ENCODE results near the gene KIF11.
"Not testable (repeated sequence)": the region's sequence is repeated elsewhere in the genome, so short reads cannot be mapped to it uniquely, and the experiment has no call there.

Gene KIF11

GRCh38 chr10:92592761-92593618 is at the start of gene KIF11:
Gene KIF11, plus strand, starts transcription at chr10:92593130. Its CDS starts 246 bp downstream, at chr10:92593376.
- peak; percentile 93 for DNase-seq (ENCODE audit: low read depth)

GRCh38 chr10:92544296-92544695 is 48.6 kb upstream of the KIF11 start:
- no peak for DNase-seq (ENCODE audit: low read depth)

- DNase-seq (ENCODE audit: low read depth): no peak
Measured at GRCh38 chr10:92545556-92545955, 47.4 kb upstream of the KIF11 start.

GRCh38 chr10:92547676-92548075 is 45.3 kb upstream of the KIF11 start:
- no peak for DNase-seq (ENCODE audit: low read depth)

GRCh38 chr10:92550924-92551323 is 42.0 kb upstream of the KIF11 start:
- no peak for DNase-seq (ENCODE audit: low read depth)

- no peak for DNase-seq (ENCODE audit: low read depth)
Measured at GRCh38 chr10:92552310-92552709, 40.6 kb upstream of the KIF11 start.

GRCh38 chr10:92553959-92554358 is 39.0 kb upstream of the KIF11 start:
- no peak for DNase-seq (ENCODE audit: low read depth)

- DNase-seq (ENCODE audit: low read depth): no peak
Measured at GRCh38 chr10:92559046-92559445, 33.9 kb upstream of the KIF11 start.

- no peak for DNase-seq (ENCODE audit: low read depth)
Measured at GRCh38 chr10:92562424-92562823, 30.5 kb upstream of the KIF11 start.

GRCh38 chr10:92567952-92568600 is 24.9 kb upstream of the KIF11 start:
- DNase-seq (ENCODE audit: low read depth): no peak

- no peak for DNase-seq (ENCODE audit: low read depth)
Measured at GRCh38 chr10:92569071-92569470, 23.9 kb upstream of the KIF11 start.

- DNase-seq (ENCODE audit: low read depth): not testable (repeated sequence)
Measured at GRCh38 chr10:92569663-92570062, 23.3 kb upstream of the KIF11 start.

GRCh38 chr10:92571649-92572048 is 21.3 kb upstream of the KIF11 start:
- DNase-seq (ENCODE audit: low read depth): no peak

GRCh38 chr10:92572362-92573090 is 20.4 kb upstream of the KIF11 start:
- no peak for DNase-seq (ENCODE audit: low read depth)

- no peak for DNase-seq (ENCODE audit: low read depth)
Measured at GRCh38 chr10:92573091-92573797, 19.7 kb upstream of the KIF11 start.

GRCh38 chr10:92573798-92574547 is 19.0 kb upstream of the KIF11 start, which contains the start of gene IDE:
Gene IDE, minus strand, starts transcription at chr10:92574093. Its CDS starts 74 bp downstream, at chr10:92574019.
- peak; percentile 69 for DNase-seq (ENCODE audit: low read depth)

- DNase-seq (ENCODE audit: low read depth): no peak
Measured at GRCh38 chr10:92574548-92575261, 18.2 kb upstream of the KIF11 start.

GRCh38 chr10:92575961-92576360 is 17.0 kb upstream of the KIF11 start:
- DNase-seq (ENCODE audit: low read depth): no peak

GRCh38 chr10:92582347-92582746 is 10.6 kb upstream of the KIF11 start:
- DNase-seq (ENCODE audit: low read depth): not testable (repeated sequence)

Data from GM04504 (cell line).